ENCODE measurements around the gene SNRPB2. TPM values are rescaled to one million over a fixed set of nuclear protein-coding genes. Genes with fewer than 3 reads are reported as not detected.

SNRPB2 gene
- total RNA-seq = 94.7 and 95.9 TPM in 2 replicates
- long read RNA-seq, transcript SNRPB2-202 (7 exons, 1,588 nt) = major isoform, 10 of 22 reads
- long read RNA-seq, transcript SNRPB2-201 (7 exons, 2,452 nt) = minor isoform, 6 of 22 reads
- long read RNA-seq, partial matches to known transcripts = 5 of 22 reads
- long read RNA-seq, other reads (novel, unspliced or antisense) = 1 of 22 reads

DNA sequence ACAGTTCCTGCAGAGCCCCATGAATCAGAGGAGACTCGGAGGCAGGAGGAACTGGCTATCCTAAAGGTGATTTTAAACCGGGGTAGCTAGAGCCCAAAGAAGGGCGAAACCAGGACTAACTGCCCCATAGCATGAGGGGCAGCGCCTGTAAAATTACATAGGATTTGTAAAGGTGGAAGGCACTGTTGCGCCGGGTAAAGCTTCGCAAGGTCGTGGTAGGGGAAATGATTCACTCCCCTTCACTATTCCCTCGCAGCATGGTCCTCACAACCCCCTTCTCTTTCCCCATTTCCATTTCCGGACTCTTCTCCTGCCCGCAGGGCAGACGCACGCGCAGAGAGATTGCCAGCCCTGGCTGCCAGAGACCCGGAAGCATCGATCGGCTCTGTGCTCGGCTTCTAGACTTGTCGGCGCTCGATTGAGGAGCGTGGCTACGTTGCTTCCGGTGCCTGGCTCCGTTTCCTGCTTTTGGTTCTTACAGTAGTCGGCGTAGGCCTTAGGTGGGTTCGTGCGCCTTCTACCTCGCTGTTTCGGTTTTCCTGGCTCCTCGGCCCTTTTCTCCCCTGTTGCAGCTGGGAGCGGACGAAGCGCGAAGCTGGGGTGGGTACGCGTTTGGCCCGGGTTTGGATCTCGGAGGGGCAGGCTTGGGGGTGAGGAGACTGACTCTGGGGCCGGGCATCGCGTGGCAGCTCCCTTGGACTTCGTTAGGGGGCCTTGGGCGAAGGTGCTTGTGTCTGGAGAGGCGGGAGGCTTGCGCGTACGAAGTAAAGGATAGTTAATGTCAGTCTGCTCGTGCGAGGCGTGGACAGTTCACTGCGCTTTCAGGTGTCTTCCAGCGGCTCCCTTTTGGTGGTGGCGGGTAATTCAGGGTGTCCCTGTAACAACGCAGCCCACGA lies at the start of gene SNRPB2:
TSS of gene SNRPB2 (plus strand) at position 462 of the 896 bp plus-strand sequence. CDS start 1,677 bp downstream, outside the sequence.
- Mint-ChIP-seq H3K4me3 (peak within 1 kb of the TSS; percentile 100), H3K4me1 (peaks cover 24% of the 10 kb centered on the region), H3K27ac (ENCODE audit: unreplicated experiment) (peak within 1 kb of the TSS; percentile 100), H3K9me3 (peaks cover 11% of the 10 kb centered on the region), H3K27me3 (ENCODE audit: low read depth) (peaks cover 46% of the 10 kb centered on the region), H3K36me3 (ENCODE audit: low read depth) (peaks cover 17% of the 10 kb centered on the region)
- TF ChIP-seq, protein P1, sequence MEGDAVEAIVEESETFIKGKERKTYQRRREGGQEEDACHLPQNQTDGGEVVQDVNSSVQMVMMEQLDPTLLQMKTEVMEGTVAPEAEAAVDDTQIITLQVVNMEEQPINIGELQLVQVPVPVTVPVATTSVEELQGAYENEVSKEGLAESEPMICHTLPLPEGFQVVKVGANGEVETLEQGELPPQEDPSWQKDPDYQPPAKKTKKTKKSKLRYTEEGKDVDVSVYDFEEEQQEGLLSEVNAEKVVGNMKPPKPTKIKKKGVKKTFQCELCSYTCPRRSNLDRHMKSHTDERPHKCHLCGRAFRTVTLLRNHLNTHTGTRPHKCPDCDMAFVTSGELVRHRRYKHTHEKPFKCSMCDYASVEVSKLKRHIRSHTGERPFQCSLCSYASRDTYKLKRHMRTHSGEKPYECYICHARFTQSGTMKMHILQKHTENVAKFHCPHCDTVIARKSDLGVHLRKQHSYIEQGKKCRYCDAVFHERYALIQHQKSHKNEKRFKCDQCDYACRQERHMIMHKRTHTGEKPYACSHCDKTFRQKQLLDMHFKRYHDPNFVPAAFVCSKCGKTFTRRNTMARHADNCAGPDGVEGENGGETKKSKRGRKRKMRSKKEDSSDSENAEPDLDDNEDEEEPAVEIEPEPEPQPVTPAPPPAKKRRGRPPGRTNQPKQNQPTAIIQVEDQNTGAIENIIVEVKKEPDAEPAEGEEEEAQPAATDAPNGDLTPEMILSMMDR (conservative IDR thresholded peaks at IDR 0.05) = no peak
- peak; percentile 82 for DNase-seq (ENCODE audit: low read depth, low spot score)

DNA sequence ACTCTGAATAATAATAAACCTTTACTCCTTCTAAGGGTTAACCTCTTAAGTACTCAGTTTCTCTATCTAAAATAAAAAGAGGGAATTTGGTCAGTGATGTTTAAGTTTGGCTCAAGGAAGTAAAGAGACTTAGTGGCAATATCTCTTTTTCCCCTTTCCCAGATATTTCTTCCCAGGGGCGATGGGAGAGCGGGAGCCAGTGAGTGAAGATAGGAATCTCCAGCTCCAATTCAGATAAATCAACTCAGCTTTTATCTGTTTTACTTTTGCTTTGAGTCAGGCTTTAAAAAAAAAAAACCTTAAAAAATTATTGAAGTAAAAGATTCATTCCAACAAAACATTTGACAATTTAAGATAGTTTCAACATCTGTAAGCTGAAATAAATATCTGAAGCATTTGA lies 45.4 kb upstream of the SNRPB2 start:
- H3K4me1 Mint-ChIP-seq = no peaks in the 10 kb centered on the region
- no peak for DNase-seq (ENCODE audit: low read depth, low spot score)
- H3K4me3 Mint-ChIP-seq = no peak overlapping the region
- peaks cover 4% of the 10 kb centered on the region for H3K9me3 Mint-ChIP-seq
- no peak overlapping the region for H3K27ac Mint-ChIP-seq (ENCODE audit: unreplicated experiment)
- TF ChIP-seq, protein P1 (conservative IDR thresholded peaks at IDR 0.05) = no peak
- no peaks in the 10 kb centered on the region for H3K27me3 Mint-ChIP-seq (ENCODE audit: low read depth)
- no peaks in the 10 kb centered on the region for H3K36me3 Mint-ChIP-seq (ENCODE audit: low read depth)

DNA sequence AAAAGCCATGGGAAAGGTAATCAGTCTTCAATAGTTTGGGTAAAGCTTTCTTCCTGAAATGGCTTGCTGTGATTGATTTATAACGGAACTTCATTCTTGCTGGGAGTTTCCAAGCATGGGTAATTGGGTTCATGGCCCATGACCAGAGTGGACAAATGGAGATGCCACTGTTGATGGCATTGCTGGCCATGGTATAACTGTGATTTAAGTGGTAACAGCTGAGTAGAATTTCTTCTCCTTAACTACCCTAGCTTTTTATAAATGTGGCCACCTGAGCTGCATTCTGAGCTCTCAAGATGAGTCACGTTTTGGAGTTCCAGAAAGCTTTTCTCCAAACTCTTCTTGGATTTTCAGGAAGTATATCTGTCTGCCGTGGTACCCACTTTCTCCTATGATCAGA lies 39.9 kb upstream of the SNRPB2 start:
- DNase-seq (ENCODE audit: low read depth, low spot score) = no peak
- Mint-ChIP-seq H3K27ac (ENCODE audit: unreplicated experiment) (no peak overlapping the region), H3K36me3 (ENCODE audit: low read depth) (no peaks in the 10 kb centered on the region), H3K9me3 (no peaks in the 10 kb centered on the region), H3K27me3 (ENCODE audit: low read depth) (no peaks in the 10 kb centered on the region), H3K4me3 (no peak overlapping the region), H3K4me1 (peaks cover 6% of the 10 kb centered on the region)
- TF ChIP-seq, protein P1 (conservative IDR thresholded peaks at IDR 0.05) = no peak

DNA sequence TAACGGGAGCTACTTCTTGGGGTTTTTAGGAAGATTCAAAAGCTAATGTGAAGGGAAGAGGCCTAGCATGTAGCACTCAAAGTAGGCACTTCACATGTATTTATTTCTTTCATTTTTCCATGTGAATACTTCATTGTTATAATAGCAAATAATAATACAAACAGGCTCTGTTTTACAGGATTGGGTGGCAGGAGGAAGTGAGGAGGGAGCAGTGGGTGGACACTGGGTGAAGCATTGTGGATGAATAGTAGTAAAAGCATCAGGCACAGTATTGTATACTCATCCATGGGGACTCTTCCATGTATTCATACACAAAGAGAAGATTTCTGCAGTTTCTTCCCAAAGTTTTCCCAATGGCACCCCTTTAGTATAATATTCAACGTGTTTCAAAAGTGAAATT lies 38.4 kb upstream of the SNRPB2 start:
- Mint-ChIP-seq H3K27ac (ENCODE audit: unreplicated experiment) (no peak overlapping the region), H3K27me3 (ENCODE audit: low read depth) (no peaks in the 10 kb centered on the region), H3K4me1 (peaks cover 6% of the 10 kb centered on the region), H3K4me3 (no peak overlapping the region), H3K36me3 (ENCODE audit: low read depth) (no peaks in the 10 kb centered on the region), H3K9me3 (no peaks in the 10 kb centered on the region)
- DNase-seq (ENCODE audit: low read depth, low spot score) = no peak
- TF ChIP-seq, protein P1 (conservative IDR thresholded peaks at IDR 0.05) = no peak

DNA sequence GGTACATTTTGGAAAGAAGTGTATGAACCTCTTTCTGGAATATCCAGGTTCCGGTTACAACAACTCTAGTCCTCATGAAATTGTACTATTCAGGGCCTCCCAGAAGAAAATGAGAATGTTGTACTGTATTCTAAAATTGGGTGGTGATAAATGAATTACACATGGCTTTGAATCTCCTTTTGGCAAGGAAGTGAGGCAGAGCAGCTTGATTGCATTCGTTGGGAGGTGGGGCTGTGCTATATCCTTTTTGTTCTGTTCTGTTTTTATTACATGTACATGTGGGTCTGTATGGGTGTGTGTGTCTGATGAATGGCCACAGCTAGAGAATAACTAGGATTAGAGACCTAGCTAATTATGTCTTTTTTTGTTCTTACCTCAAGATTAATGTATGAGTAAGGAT lies 37.8 kb upstream of the SNRPB2 start:
- no peak for DNase-seq (ENCODE audit: low read depth, low spot score)
- H3K36me3 Mint-ChIP-seq (ENCODE audit: low read depth) = no peaks in the 10 kb centered on the region
- peaks cover 6% of the 10 kb centered on the region for H3K4me1 Mint-ChIP-seq
- TF ChIP-seq, protein P1 (conservative IDR thresholded peaks at IDR 0.05) = no peak
- no peaks in the 10 kb centered on the region for H3K9me3 Mint-ChIP-seq
- H3K4me3 Mint-ChIP-seq = no peak overlapping the region
- H3K27me3 Mint-ChIP-seq (ENCODE audit: low read depth) = no peaks in the 10 kb centered on the region
- H3K27ac Mint-ChIP-seq (ENCODE audit: unreplicated experiment) = no peak overlapping the region

All from neural crest cell (in vitro differentiated cells).